Mononuclear cell (primary cell): ENCODE measurements around the gene ERI3. TPM values are rescaled to one million over a fixed set of nuclear protein-coding genes. Genes with fewer than 3 reads are reported as not detected.

ENCODE experiments used
- H3K27me3 ChIP-seq: 2 replicates; pipeline ENCODE4 v1.6.0; 2011; ENCODE audit warnings: low read length, control low read depth; ENCODE audit not compliant: insufficient read depth
- H3K4me1 ChIP-seq: 2 replicates; pipeline ENCODE4 v1.5.1; 2011; ENCODE audit warnings: mild to moderate bottlenecking, low read length, control low read depth; ENCODE audit not compliant: insufficient read depth
- H3K4me3 ChIP-seq: 2 replicates; pipeline ENCODE4 v1.5.1; 2011; ENCODE audit warnings: mild to moderate bottlenecking, low read length, moderate library complexity
- H3K9me3 ChIP-seq: 2 replicates; pipeline ENCODE4 v1.5.1; 2011; ENCODE audit warnings: low read depth, mild to moderate bottlenecking, control low read depth, low read length
- total RNA-seq: library from RNA; depleted of rRNA; stranded (reverse); fragments of >200 nt; gene quantifications from one replicate; pipeline ENCODE4 v1.2.3, GENCODE V29; 2012

The ERI3 gene
- total RNA-seq, 1 donor = 11.3 TPM

GRCh38 chr1:44256762-44257554 lies 98.1 kb downstream of the ERI3 start:
- H3K27me3 ChIP-seq = no peaks in the 10 kb centered on the region
- peaks cover 6% of the 10 kb centered on the region for H3K4me1 ChIP-seq
- no peak overlapping the region for H3K4me3 ChIP-seq
- H3K9me3 ChIP-seq = no peaks in the 10 kb centered on the region

- H3K27me3 ChIP-seq = no peaks in the 10 kb centered on the region
- H3K4me1 ChIP-seq = no peaks in the 10 kb centered on the region
- no peaks in the 10 kb centered on the region for H3K9me3 ChIP-seq
- H3K4me3 ChIP-seq = no peak overlapping the region
These were observed 100.6 kb downstream of the ERI3 start for GRCh38 chr1:44254392-44254910.

GRCh38 chr1:44251989-44252671 lies 102.9 kb downstream of the ERI3 start:
- H3K4me1 ChIP-seq = no peaks in the 10 kb centered on the region
- H3K27me3 ChIP-seq = no peaks in the 10 kb centered on the region
- no peaks in the 10 kb centered on the region for H3K9me3 ChIP-seq
- H3K4me3 ChIP-seq = no peak overlapping the region

- Histone ChIP-seq H3K4me3 (no peak overlapping the region), H3K4me1 (no peaks in the 10 kb centered on the region), H3K27me3 (no peaks in the 10 kb centered on the region), H3K9me3 (no peaks in the 10 kb centered on the region)
These were observed 103.6 kb downstream of the ERI3 start for GRCh38 chr1:44251486-44251885.

- Histone ChIP-seq H3K9me3 (no peaks in the 10 kb centered on the region), H3K27me3 (no peaks in the 10 kb centered on the region), H3K4me1 (no peaks in the 10 kb centered on the region), H3K4me3 (no peak overlapping the region)
These were observed 104.8 kb downstream of the ERI3 start for GRCh38 chr1:44250068-44250781.

- H3K4me1 ChIP-seq = no peaks in the 10 kb centered on the region
- H3K4me3 ChIP-seq = no peak overlapping the region
- no peaks in the 10 kb centered on the region for H3K9me3 ChIP-seq
- no peaks in the 10 kb centered on the region for H3K27me3 ChIP-seq
These were observed 105.5 kb downstream of the ERI3 start for GRCh38 chr1:44249543-44249942.

- H3K27me3 ChIP-seq = no peaks in the 10 kb centered on the region
These were observed 108.3 kb downstream of the ERI3 start for GRCh38 chr1:44246806-44247205.

GRCh38 chr1:44244986-44245385 lies 110.1 kb downstream of the ERI3 start:
- Histone ChIP-seq H3K27me3 (no peaks in the 10 kb centered on the region), H3K4me3 (no peak overlapping the region), H3K4me1 (no peaks in the 10 kb centered on the region), H3K9me3 (no peaks in the 10 kb centered on the region)

More at GRCh38 chr1:44246806-44247205, 108.3 kb downstream of the ERI3 start:
- no peaks in the 10 kb centered on the region for H3K4me1 ChIP-seq
- H3K9me3 ChIP-seq = no peaks in the 10 kb centered on the region
- no peak overlapping the region for H3K4me3 ChIP-seq

- no peaks in the 10 kb centered on the region for H3K27me3 ChIP-seq
- peaks cover 5% of the 10 kb centered on the region for H3K4me1 ChIP-seq
- H3K4me3 ChIP-seq = no peak overlapping the region
- no peaks in the 10 kb centered on the region for H3K9me3 ChIP-seq
These were observed 111.1 kb downstream of the ERI3 start for GRCh38 chr1:44243782-44244495.

GRCh38 chr1:44242746-44243145 lies 112.3 kb downstream of the ERI3 start:
- Histone ChIP-seq H3K4me3 (no peak overlapping the region), H3K9me3 (no peaks in the 10 kb centered on the region), H3K27me3 (no peaks in the 10 kb centered on the region), H3K4me1 (peaks cover 14% of the 10 kb centered on the region)

- peaks cover 14% of the 10 kb centered on the region for H3K4me1 ChIP-seq
- H3K9me3 ChIP-seq = no peaks in the 10 kb centered on the region
- no peak overlapping the region for H3K4me3 ChIP-seq
- no peaks in the 10 kb centered on the region for H3K27me3 ChIP-seq
These were observed 114.0 kb downstream of the ERI3 start for GRCh38 chr1:44240802-44241671.

GRCh38 chr1:44239961-44240371 lies 115.1 kb downstream of the ERI3 start:
- Histone ChIP-seq H3K9me3 (no peaks in the 10 kb centered on the region), H3K4me1 (peaks cover 14% of the 10 kb centered on the region), H3K4me3 (no peak overlapping the region), H3K27me3 (no peaks in the 10 kb centered on the region)

GRCh38 chr1:44239331-44239960 lies 115.6 kb downstream of the ERI3 start:
- Histone ChIP-seq H3K27me3 (no peaks in the 10 kb centered on the region), H3K9me3 (no peaks in the 10 kb centered on the region), H3K4me1 (peaks cover 14% of the 10 kb centered on the region), H3K4me3 (no peak overlapping the region)
